Measurements from ENCODE around the gene GPR78.

The GPR78 gene

DNA sequence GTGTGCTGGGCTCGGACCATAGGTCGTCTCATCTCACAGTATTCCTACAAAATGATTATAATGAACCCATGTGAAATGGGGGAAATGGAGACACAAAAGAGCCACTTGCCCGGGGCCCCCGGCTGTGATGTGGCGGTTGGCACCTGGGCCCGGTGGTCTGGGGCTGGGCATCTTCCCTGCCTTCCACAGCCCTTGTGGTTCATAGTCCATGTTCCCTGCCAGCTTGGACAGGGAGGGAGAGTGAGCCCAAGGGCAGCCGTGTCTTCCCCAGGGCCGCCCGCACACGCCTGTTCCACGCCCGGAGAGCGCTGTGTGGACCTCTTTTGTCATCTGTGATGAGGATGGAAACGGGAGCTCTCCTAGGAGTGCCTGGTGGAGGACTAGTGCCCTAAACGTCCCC, 17.6 kb downstream of the GPR78 start:
- TF ChIP-seq, protein P1, sequence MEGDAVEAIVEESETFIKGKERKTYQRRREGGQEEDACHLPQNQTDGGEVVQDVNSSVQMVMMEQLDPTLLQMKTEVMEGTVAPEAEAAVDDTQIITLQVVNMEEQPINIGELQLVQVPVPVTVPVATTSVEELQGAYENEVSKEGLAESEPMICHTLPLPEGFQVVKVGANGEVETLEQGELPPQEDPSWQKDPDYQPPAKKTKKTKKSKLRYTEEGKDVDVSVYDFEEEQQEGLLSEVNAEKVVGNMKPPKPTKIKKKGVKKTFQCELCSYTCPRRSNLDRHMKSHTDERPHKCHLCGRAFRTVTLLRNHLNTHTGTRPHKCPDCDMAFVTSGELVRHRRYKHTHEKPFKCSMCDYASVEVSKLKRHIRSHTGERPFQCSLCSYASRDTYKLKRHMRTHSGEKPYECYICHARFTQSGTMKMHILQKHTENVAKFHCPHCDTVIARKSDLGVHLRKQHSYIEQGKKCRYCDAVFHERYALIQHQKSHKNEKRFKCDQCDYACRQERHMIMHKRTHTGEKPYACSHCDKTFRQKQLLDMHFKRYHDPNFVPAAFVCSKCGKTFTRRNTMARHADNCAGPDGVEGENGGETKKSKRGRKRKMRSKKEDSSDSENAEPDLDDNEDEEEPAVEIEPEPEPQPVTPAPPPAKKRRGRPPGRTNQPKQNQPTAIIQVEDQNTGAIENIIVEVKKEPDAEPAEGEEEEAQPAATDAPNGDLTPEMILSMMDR (IDR thresholded peaks at IDR 0.05; ENCODE audit: insufficient read depth, missing control alignments): no peak
- FAIRE-seq: no peak
- DNase-seq (ENCODE audit: insufficient read length, low spot score): no peak

DNA sequence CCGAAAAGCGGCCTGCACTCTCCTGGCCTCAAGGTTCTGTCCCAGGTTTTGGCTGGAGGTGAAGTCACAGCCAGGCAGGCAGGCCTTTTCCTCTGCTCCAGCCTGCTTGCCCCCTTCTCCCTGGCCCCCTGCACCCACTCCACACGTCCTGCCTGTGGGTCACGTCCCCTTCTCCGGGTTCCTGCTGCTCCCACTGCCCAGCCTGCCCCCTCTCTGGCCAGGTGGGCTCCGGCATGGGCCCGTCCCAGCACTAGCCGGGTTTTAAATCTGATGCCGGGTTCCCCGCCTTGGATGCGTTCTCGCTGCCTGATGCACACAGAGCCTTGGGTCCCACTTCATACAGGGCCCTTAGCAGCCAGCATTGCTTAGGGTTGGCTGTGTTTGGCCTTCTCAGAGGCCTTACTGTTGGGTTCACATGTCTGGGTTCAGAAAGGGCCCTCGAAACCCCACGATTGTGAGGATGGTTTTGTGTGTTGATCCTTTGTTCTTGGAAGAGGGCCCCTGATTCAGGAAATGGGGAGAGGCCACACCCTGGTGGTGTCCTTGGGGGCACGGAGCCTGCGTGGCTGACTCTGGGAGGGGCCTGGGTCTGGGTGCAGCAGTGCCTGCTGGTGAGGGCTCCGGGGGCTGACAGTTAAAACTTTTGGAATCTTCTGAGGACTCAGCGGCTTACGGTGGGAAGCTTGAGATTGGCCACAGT, 18.3 kb downstream of the GPR78 start:
- DNase-seq (ENCODE audit: insufficient read length, low spot score): no peak
- TF ChIP-seq, protein P1 (IDR thresholded peaks at IDR 0.05; ENCODE audit: insufficient read depth, missing control alignments): no peak
- no peak for FAIRE-seq

DNA sequence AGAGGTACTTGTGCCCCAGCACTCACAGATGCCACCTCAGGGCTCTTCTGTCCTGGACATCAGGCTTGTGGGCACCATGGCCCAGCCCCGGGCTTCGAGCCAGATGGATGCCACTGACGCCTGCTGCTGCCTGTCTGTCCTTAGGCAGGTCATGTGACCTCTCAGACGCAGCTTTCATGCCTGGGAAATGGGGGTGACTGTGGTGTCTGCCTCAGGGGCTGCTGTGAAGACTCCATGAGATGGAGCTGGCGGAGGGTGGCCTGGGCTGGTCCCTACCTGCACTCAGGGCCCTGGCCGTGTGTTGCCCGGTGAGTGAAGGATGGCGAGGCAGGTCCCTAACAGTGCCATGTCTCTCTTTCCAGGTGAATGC, 18.9 kb downstream of the GPR78 start:
- FAIRE-seq: no peak
- TF ChIP-seq, protein P1 (IDR thresholded peaks at IDR 0.05; ENCODE audit: insufficient read depth, missing control alignments): no peak

DNA sequence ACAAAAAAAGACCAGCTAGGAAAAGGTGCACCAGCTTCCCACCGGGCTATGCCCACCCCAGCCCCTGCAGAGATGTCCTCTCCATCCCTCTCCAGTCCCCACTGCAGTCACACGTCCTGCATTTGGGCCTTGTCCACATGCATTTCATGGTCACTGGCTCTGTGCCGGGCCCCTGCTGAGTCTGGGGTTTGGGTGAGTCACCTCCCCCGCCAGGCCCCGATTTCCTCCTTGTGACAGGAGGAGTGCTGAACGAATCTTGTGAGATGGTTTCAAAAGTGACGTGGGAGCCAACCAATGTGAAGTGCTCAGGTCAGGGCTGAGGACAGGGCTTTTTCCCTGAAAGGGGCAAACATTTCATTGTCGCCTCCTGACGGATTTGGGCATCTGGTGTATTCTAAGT, 19.5 kb downstream of the GPR78 start:
- no peak for FAIRE-seq

More for the DNA sequence above, 18.9 kb downstream of the GPR78 start:
- no peak for DNase-seq (ENCODE audit: insufficient read length, low spot score)

DNA sequence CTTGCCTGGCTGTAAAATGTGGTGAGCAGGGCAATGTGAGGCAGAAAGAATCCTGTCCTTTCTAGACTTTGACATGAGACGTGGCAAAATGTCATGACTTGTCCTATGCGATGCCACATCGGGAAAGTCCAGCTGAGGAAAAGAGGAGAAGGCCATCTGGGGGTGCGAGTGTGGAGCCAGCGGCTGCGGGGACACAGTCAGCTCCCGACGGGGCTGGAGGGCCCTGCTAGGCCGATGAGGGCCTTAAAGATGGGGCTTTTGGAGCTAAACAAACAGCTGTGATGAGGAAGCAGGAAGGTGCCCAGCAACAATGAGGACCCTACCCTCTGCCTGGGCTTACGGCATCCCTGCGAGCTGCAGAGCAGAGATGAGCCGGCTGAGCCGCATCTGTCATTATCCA, 20.1 kb downstream of the GPR78 start:
- FAIRE-seq (no peak), DNase-seq (ENCODE audit: insufficient read length, low spot score) (no peak)
- TF ChIP-seq, protein P1 (IDR thresholded peaks at IDR 0.05; ENCODE audit: insufficient read depth, missing control alignments): no peak

More for the DNA sequence above, 19.5 kb downstream of the GPR78 start:
- TF ChIP-seq, protein P1 (IDR thresholded peaks at IDR 0.05; ENCODE audit: insufficient read depth, missing control alignments): no peak
- DNase-seq (ENCODE audit: insufficient read length, low spot score): no peak

DNA sequence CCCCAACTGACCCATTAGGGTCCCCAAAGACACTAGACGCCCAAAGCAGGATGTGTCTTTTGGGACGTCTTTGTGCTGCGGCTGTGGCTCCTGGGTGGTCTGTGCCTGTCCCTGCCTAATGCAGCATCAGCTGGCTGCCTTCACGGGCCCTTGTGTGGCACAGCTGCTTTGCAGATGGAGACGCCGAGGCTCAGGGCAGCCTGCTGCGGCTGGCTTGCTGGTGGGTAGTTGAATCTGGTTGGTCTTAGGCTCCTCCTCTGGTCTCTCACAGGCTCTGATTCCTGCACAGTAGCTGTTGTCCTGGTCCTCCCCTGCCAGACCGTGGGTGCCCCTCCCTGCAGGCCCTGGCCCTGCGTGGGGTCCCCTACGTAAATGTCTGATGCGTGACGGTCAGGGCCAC, 20.5 kb downstream of the GPR78 start:
- TF ChIP-seq, protein P1 (IDR thresholded peaks at IDR 0.05; ENCODE audit: insufficient read depth, missing control alignments): no peak
- no peak for FAIRE-seq
- no peak for DNase-seq (ENCODE audit: insufficient read length, low spot score)

DNA sequence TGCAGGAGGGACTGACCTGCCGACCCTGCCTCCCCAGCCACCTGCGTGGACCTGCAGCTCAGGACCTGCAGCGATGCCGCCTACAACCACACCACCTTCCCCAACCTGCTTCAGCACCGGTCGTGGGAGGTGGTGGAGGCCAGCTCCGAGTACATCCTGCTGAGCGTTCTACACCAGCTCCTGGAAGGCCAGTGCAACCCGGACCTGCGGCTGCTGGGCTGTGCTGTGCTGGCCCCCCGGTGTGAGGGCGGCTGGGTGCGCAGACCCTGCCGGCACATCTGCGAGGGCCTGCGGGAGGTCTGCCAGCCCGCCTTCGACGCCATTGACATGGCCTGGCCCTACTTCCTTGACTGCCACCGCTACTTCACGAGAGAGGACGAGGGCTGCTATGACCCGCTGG, 20.9 kb downstream of the GPR78 start:
- DNase-seq (ENCODE audit: insufficient read length, low spot score) (no peak), FAIRE-seq (no peak)
- TF ChIP-seq, protein P1 (IDR thresholded peaks at IDR 0.05; ENCODE audit: insufficient read depth, missing control alignments): no peak
